WTC11 (cell line): ENCODE results near the gene PPP1R16B. TPM values are rescaled to one million over a fixed set of nuclear protein-coding genes. Genes with fewer than 3 reads are reported as not detected.

ENCODE experiments used
- ATAC-seq: fragments of 200-7000 bp; cut with Tn5 transposase; 2 replicates; pipeline ENCODE4 v1.10.0; 2021; ENCODE audit warnings: mild to moderate bottlenecking, moderate library complexity
- CTCF ChIA-PET: fragments of 300-600 bp; sonication (Branson Sonifier 250); formaldehyde crosslinking; loops from one replicate; lab custom pipeline; 2021; ENCODE audit warnings: antibody characterized with exemption; lab: Charles Lee
- POLR2A ChIA-PET: fragments of 350-600 bp; sonication (Branson Sonifier 250); formaldehyde crosslinking; loops from one replicate; lab custom pipeline; 2021; ENCODE audit warnings: antibody characterized with exemption; lab: Charles Lee
- DNase-seq: peaks from one replicate; pipeline ENCODE4 v3.0.0; 2021; ENCODE audit warnings: low spot score
- H3K27ac Mint-ChIP-seq: 2 replicates; pipeline ENCODE4 v1.8.0; 2021; ENCODE audit warnings: mixed read lengths
- H3K27me3 Mint-ChIP-seq: 2 replicates; pipeline ENCODE4 v1.8.0; 2021; ENCODE audit warnings: low read depth, mild to moderate bottlenecking, moderate library complexity, mixed read lengths
- H3K36me3 Mint-ChIP-seq: 2 replicates; pipeline ENCODE4 v1.8.0; 2021; ENCODE audit warnings: mixed read lengths
- H3K4me1 Mint-ChIP-seq: 2 replicates; pipeline ENCODE4 v1.8.0; 2022; ENCODE audit warnings: mixed read lengths
- H3K4me3 Mint-ChIP-seq: 2 replicates; pipeline ENCODE4 v1.8.0; 2021; ENCODE audit warnings: mild to moderate bottlenecking, moderate library complexity, mixed read lengths
- H3K9me3 Mint-ChIP-seq: 2 replicates; pipeline ENCODE4 v1.8.0; 2021; ENCODE audit warnings: mixed read lengths
- ATF2 ChIP-seq: sonication (generic); formaldehyde crosslinking; IDR thresholded peaks from 2 replicates; pipeline ENCODE4 v1.8.1; 2022; ENCODE audit warnings: low read depth, missing genetic modification reagents, borderline replicate concordance
- ATF3 ChIP-seq: sonication (generic); formaldehyde crosslinking; conservative IDR thresholded peaks from 2 replicates; pipeline ENCODE4 v1.8.1; 2022; ENCODE audit warnings: mild to moderate bottlenecking, missing genetic modification reagents
- CBFB ChIP-seq: sonication (generic); formaldehyde crosslinking; IDR thresholded peaks from 2 replicates; pipeline ENCODE4 v1.8.1; 2022; ENCODE audit warnings: mild to moderate bottlenecking, low read depth, missing genetic modification reagents
- CREB1 ChIP-seq: sonication (generic); formaldehyde crosslinking; IDR thresholded peaks from 2 replicates; pipeline ENCODE4 v1.8.0; 2023; ENCODE audit warnings: mild to moderate bottlenecking, missing genetic modification reagents
- EMX1 ChIP-seq: fragments of 250-450 bp; sonication (Bioruptor Pico); IDR thresholded peaks from 2 replicates; pipeline ENCODE4 v1.8.0; 2021; ENCODE audit warnings: mild to moderate bottlenecking
- ESRRA ChIP-seq: sonication (generic); formaldehyde crosslinking; IDR thresholded peaks from 2 replicates; pipeline ENCODE4 v1.8.1; 2022; ENCODE audit warnings: mild to moderate bottlenecking, missing genetic modification reagents, borderline replicate concordance
- ETV6 ChIP-seq: sonication (generic); formaldehyde crosslinking; IDR thresholded peaks from 2 replicates; pipeline ENCODE4 v1.8.1; 2022; ENCODE audit warnings: mild to moderate bottlenecking, missing genetic modification reagents
- GTF2I ChIP-seq: fragments of 250-450 bp; sonication (Bioruptor Pico); conservative IDR thresholded peaks from 2 replicates; pipeline ENCODE4 v1.4.0; 2021; ENCODE audit warnings: mild to moderate bottlenecking
- JUN ChIP-seq: sonication (generic); formaldehyde crosslinking; IDR thresholded peaks from 2 replicates; pipeline ENCODE4 v1.8.0; 2023; ENCODE audit warnings: mild to moderate bottlenecking, missing genetic modification reagents
- MXD4 ChIP-seq: fragments of 250-450 bp; sonication (Bioruptor Pico); IDR thresholded peaks from 2 replicates; pipeline ENCODE4 v1.8.0; 2021; ENCODE audit warnings: mild to moderate bottlenecking, moderate library complexity, borderline replicate concordance
- MYBL2 ChIP-seq: sonication (generic); formaldehyde crosslinking; IDR thresholded peaks from 2 replicates; pipeline ENCODE4 v1.8.1; 2023; ENCODE audit warnings: mild to moderate bottlenecking, moderate library complexity, missing genetic modification reagents
- NFE2L1 ChIP-seq: sonication (generic); formaldehyde crosslinking; IDR thresholded peaks from 2 replicates; pipeline ENCODE4 v1.8.1; 2023; ENCODE audit warnings: missing genetic modification reagents
- NFYB ChIP-seq: sonication (generic); formaldehyde crosslinking; conservative IDR thresholded peaks from 2 replicates; pipeline ENCODE4 v1.8.0; 2022; ENCODE audit warnings: low read depth, missing genetic modification reagents
- ZBTB21 ChIP-seq: sonication (generic); formaldehyde crosslinking; IDR thresholded peaks from 2 replicates; pipeline ENCODE4 v1.8.1; 2023; ENCODE audit warnings: mild to moderate bottlenecking, missing genetic modification reagents, borderline replicate concordance
- ZBTB43 ChIP-seq: sonication (generic); formaldehyde crosslinking; IDR thresholded peaks from 2 replicates; pipeline ENCODE4 v1.8.1; 2023; ENCODE audit warnings: mild to moderate bottlenecking, missing genetic modification reagents
- ZNF121 ChIP-seq: sonication (generic); formaldehyde crosslinking; IDR thresholded peaks from 2 replicates; pipeline ENCODE4 v1.8.0; 2023; ENCODE audit warnings: missing genetic modification reagents
- ZNF138 ChIP-seq: sonication (generic); formaldehyde crosslinking; conservative IDR thresholded peaks from 2 replicates; pipeline ENCODE4 v1.8.1; 2022; ENCODE audit warnings: mild to moderate bottlenecking, moderate library complexity, missing genetic modification reagents
- ZNF219 ChIP-seq: sonication (generic); formaldehyde crosslinking; IDR thresholded peaks from 2 replicates; pipeline ENCODE4 v1.8.0; 2023; ENCODE audit warnings: missing genetic modification reagents, mild to moderate bottlenecking, borderline replicate concordance
- ZNF423 ChIP-seq: fragments of 250-450 bp; sonication (Bioruptor Pico); IDR thresholded peaks from 2 replicates; pipeline ENCODE4 v2.1.2; 2022; ENCODE audit warnings: mild to moderate bottlenecking, moderate library complexity
- ZSCAN18 ChIP-seq: fragments of 250-450 bp; sonication (Bioruptor Pico); IDR thresholded peaks from 2 replicates; pipeline ENCODE4 v2.1.2; 2022; ENCODE audit warnings: mild to moderate bottlenecking, moderate library complexity
- total RNA-seq: library from RNA; stranded (reverse); gene quantifications from 3 replicates; pipeline ENCODE4 v1.2.3, GENCODE V29; 2021
- TF ChIP-seq, protein P1 (sequence below): sonication (generic); formaldehyde crosslinking; IDR thresholded peaks from 2 replicates; pipeline ENCODE4 v1.8.0; 2022; ENCODE audit warnings: mild to moderate bottlenecking, missing genetic modification reagents
- TF ChIP-seq, protein P2 (sequence below): fragments of 250-450 bp; sonication (Bioruptor Pico); IDR thresholded peaks from 2 replicates; pipeline ENCODE4 v1.9.0; 2021; ENCODE audit warnings: mild to moderate bottlenecking

PPP1R16B gene
- total RNA-seq, 1 experiment from 2014 or later = 12.0 TPM

DNA sequence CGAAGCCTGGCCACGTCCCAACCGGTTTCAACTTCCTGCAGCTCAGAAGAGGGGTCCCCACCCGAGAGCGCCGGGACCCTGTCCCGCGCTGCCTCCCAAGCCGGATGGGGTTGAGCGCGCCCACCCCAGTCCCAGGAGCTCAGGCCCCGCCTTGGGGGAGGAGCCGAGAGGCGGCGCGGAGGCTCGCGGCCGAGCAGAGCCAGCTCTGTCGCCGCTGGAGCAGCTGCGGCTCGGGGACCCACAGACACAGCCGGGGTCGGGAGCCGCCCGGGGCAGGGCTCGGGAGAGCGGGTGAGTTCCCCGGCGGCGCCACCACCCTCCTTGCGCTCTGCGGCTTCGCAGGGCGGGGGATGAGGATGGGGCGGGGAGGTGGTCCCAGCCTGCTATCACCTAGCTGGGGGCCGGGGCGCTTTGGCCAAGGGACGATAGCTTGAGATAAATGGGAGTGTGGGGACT lies at the start of gene PPP1R16B (continued):
- TF ChIP-seq MYBL2 (CRISPR knock-in tag) (no peak), ZNF423 (CRISPR knock-in tag) (no peak), ZNF138 (no peak), ATF3 (CRISPR knock-in tag) (no peak), CREB1 (CRISPR knock-in tag) (no peak), NFE2L1 (CRISPR knock-in tag) (no peak), EMX1 (CRISPR knock-in tag) (no peak), ESRRA (CRISPR knock-in tag) (no peak)
- TF ChIP-seq, protein P1, sequence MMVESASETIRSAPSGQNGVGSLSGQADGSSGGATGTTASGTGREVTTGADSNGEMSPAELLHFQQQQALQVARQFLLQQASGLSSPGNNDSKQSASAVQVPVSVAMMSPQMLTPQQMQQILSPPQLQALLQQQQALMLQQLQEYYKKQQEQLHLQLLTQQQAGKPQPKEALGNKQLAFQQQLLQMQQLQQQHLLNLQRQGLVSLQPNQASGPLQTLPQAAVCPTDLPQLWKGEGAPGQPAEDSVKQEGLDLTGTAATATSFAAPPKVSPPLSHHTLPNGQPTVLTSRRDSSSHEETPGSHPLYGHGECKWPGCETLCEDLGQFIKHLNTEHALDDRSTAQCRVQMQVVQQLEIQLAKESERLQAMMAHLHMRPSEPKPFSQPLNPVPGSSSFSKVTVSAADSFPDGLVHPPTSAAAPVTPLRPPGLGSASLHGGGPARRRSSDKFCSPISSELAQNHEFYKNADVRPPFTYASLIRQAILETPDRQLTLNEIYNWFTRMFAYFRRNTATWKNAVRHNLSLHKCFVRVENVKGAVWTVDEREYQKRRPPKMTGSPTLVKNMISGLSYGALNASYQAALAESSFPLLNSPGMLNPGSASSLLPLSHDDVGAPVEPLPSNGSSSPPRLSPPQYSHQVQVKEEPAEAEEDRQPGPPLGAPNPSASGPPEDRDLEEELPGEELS (CRISPR knock-in tag) = no peak

GRCh38 chr20:38757145-38757775 lies 48.2 kb upstream of the PPP1R16B start:
- no peaks in the 10 kb centered on the region for H3K4me1 Mint-ChIP-seq
- peaks cover 67% of the 10 kb centered on the region for H3K36me3 Mint-ChIP-seq
- ATAC-seq = no peak
- H3K27ac Mint-ChIP-seq = no peak overlapping the region
- ChIA-PET CTCF (interaction anchor here (0.5 to 1.1 kb wide), 2 partner anchors 33 to 63 kb away, joined by 3 read pairs; no protein-coding TSS in a partner anchor), POLR2A (no interaction called here)
- H3K4me3 Mint-ChIP-seq = no peak overlapping the region
- no peak for DNase-seq
- H3K9me3 Mint-ChIP-seq = no peaks in the 10 kb centered on the region
- no peaks in the 10 kb centered on the region for H3K27me3 Mint-ChIP-seq
- no peak for TF ChIP-seq ZNF219 (CRISPR knock-in tag)
- TF ChIP-seq, protein P2, sequence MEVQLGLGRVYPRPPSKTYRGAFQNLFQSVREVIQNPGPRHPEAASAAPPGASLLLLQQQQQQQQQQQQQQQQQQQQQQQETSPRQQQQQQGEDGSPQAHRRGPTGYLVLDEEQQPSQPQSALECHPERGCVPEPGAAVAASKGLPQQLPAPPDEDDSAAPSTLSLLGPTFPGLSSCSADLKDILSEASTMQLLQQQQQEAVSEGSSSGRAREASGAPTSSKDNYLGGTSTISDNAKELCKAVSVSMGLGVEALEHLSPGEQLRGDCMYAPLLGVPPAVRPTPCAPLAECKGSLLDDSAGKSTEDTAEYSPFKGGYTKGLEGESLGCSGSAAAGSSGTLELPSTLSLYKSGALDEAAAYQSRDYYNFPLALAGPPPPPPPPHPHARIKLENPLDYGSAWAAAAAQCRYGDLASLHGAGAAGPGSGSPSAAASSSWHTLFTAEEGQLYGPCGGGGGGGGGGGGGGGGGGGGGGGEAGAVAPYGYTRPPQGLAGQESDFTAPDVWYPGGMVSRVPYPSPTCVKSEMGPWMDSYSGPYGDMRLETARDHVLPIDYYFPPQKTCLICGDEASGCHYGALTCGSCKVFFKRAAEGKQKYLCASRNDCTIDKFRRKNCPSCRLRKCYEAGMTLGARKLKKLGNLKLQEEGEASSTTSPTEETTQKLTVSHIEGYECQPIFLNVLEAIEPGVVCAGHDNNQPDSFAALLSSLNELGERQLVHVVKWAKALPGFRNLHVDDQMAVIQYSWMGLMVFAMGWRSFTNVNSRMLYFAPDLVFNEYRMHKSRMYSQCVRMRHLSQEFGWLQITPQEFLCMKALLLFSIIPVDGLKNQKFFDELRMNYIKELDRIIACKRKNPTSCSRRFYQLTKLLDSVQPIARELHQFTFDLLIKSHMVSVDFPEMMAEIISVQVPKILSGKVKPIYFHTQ (CRISPR knock-in tag) = no peak
- TF ChIP-seq ZSCAN18 (CRISPR knock-in tag) = no peak
- TF ChIP-seq MXD4 (CRISPR knock-in tag) = no peak
- no peak for TF ChIP-seq ZBTB43
- TF ChIP-seq ETV6 (CRISPR knock-in tag) = no peak
- no peak for TF ChIP-seq GTF2I (CRISPR knock-in tag)
- TF ChIP-seq CBFB (CRISPR knock-in tag) = no peak
- no peak for TF ChIP-seq JUN (CRISPR knock-in tag)
- no peak for TF ChIP-seq ATF2 (CRISPR knock-in tag)
- TF ChIP-seq ZBTB21 (CRISPR knock-in tag) = no peak
- no peak for TF ChIP-seq NFYB (CRISPR knock-in tag)
- TF ChIP-seq ZNF121 (CRISPR knock-in tag) = no peak
